Lower lobe of right lung (tissue), 2 donors: ENCODE results near the gene MARCKSL1. TPM values are rescaled to one million over a fixed set of nuclear protein-coding genes. Genes with fewer than 3 reads are reported as not detected.

Experiments used
- ATAC-seq, 2 donors: fragments of 200-7000 bp; cut with Tn5 transposase; one replicate each; pipeline ENCODE4 v1.9.1; 2020 to 2022; ENCODE audit warnings: mild to moderate bottlenecking in 2 of 2, moderate library complexity in 2 of 2
- DNase-seq: peaks from one replicate; pipeline ENCODE4 v3.0.0-alpha.2; 2020
- H3K27ac ChIP-seq: fragments of 200-600 bp; one replicate; pipeline ENCODE4 v1.8.0; 2022
- H3K27me3 ChIP-seq: fragments of 200-600 bp; one replicate; pipeline ENCODE4 v1.8.0; 2022; ENCODE audit warnings: low read depth
- H3K36me3 ChIP-seq: fragments of 200-600 bp; one replicate; pipeline ENCODE4 v1.8.0; 2022; ENCODE audit warnings: mild to moderate bottlenecking
- H3K4me1 ChIP-seq: fragments of 200-600 bp; one replicate; pipeline ENCODE4 v1.8.0; 2022
- H3K4me3 ChIP-seq: fragments of 200-600 bp; one replicate; pipeline ENCODE4 v1.8.0; 2022; ENCODE audit warnings: mild to moderate bottlenecking
- H3K9me3 ChIP-seq: fragments of 200-600 bp; one replicate; pipeline ENCODE4 v1.8.0; 2022
- CTCF ChIP-seq: fragments of 200-600 bp; IDR thresholded peaks from one replicate; pipeline ENCODE4 v1.8.0; 2022; ENCODE audit warnings: antibody characterized with exemption, mild to moderate bottlenecking
- intact Hi-C: fragments of 100-400 bp; cut with DNase I; formaldehyde crosslinking; loops from one replicate; pipeline ENCODE4 v1.11.0; 2022
- total RNA-seq: library from RNA; stranded (reverse); fragmentation: NEBNext Ultra II Directional; extraction: Animal tissue kit (Norgen Biotek cat#: 25700); gene quantifications from one replicate; pipeline ENCODE4 v1.2.1, GENCODE V29; 2021
- donor health status: DM: no; HTN: yes; CAD: no; lungs with severe emphysema.

Gene MARCKSL1
- total RNA-seq, 1 donor from 2014 or later, result 34.7 TPM

GRCh38 chr1:32372149-32372756 is 36.2 kb upstream of the MARCKSL1 start:
- no peaks in the 10 kb centered on the region for H3K27me3 ChIP-seq
- peak in 1 of 2 donors; percentile 39 for ATAC-seq
- no peak overlapping the region for H3K4me3 ChIP-seq
- peaks cover 99% of the 10 kb centered on the region for H3K36me3 ChIP-seq
- no peak for TF ChIP-seq CTCF
- intact Hi-C loops, result no loop called here
- H3K9me3 ChIP-seq, result no peaks in the 10 kb centered on the region
- H3K27ac ChIP-seq, result no peak overlapping the region
- no peak for DNase-seq
- H3K4me1 ChIP-seq, result no peaks in the 10 kb centered on the region

DNA sequence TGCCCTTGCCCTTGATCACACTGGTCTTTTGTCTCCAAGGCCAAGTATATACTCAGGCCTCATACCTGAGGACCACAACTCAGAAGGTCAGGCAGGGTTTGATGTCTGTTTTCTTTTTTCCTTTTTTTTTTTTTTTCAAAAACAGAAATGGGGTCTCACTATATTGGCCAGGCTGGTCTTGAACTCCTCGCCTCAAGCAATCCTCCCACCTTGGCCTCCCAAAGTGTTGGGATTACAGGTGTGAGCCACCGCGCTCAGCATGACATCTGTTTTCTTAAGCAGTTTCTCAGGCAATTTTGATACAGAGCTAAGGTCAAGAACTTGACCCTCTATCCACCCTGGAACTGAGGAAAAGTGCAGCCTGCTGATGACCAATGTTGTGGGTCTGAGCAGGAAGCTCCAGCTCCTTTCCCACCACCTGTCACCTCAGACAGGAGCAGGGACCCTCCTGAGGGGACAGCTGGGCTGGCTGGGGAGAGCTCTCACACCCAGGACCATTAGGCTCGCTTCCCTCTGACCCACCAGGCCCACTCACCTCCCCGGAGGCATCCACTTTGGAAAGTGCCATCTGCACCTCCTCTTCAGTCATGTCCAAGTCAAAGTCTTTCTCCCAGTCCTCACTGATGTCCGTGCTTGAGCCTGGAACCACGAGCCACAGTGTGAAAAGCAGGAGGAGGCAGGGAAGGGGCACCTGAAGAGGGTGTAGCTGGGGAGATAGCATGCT is 32.0 kb upstream of the MARCKSL1 start:
- no peak for TF ChIP-seq CTCF
- ATAC-seq, result no peak

GRCh38 chr1:32365445-32365844 is 29.4 kb upstream of the MARCKSL1 start:
- Histone ChIP-seq H3K9me3 (no peaks in the 10 kb centered on the region), H3K27ac (no peak overlapping the region), H3K36me3 (peaks cover 66% of the 10 kb centered on the region), H3K4me3 (no peak overlapping the region), H3K27me3 (no peaks in the 10 kb centered on the region), H3K4me1 (peaks cover 15% of the 10 kb centered on the region)
- TF ChIP-seq CTCF, result no peak
- ATAC-seq (no peak), DNase-seq (no peak)
- intact Hi-C loops, result no loop called here

More for the DNA sequence above, 32.0 kb upstream of the MARCKSL1 start:
- H3K27me3 ChIP-seq, result no peaks in the 10 kb centered on the region
- H3K4me3 ChIP-seq, result no peak overlapping the region
- H3K9me3 ChIP-seq, result no peaks in the 10 kb centered on the region
- intact Hi-C loops, result no loop called here
- no peak overlapping the region for H3K27ac ChIP-seq
- DNase-seq, result no peak
- H3K4me1 ChIP-seq, result no peaks in the 10 kb centered on the region
- H3K36me3 ChIP-seq, result peaks cover 91% of the 10 kb centered on the region

GRCh38 chr1:32364836-32365235 is 28.8 kb upstream of the MARCKSL1 start:
- intact Hi-C loops, result no loop called here
- DNase-seq, result no peak
- no peak for TF ChIP-seq CTCF
- no peak for ATAC-seq
- H3K4me3 ChIP-seq, result no peak overlapping the region
- peaks cover 60% of the 10 kb centered on the region for H3K36me3 ChIP-seq
- H3K27ac ChIP-seq, result no peak overlapping the region
- no peaks in the 10 kb centered on the region for H3K9me3 ChIP-seq
- peaks cover 15% of the 10 kb centered on the region for H3K4me1 ChIP-seq
- no peaks in the 10 kb centered on the region for H3K27me3 ChIP-seq

- peaks cover 48% of the 10 kb centered on the region for H3K36me3 ChIP-seq
- H3K27me3 ChIP-seq, result no peaks in the 10 kb centered on the region
- ATAC-seq (peak in 1 of 2 donors; percentile 22), DNase-seq (no peak)
- intact Hi-C loops, result no loop called here
- H3K4me3 ChIP-seq, result no peak overlapping the region
- TF ChIP-seq CTCF, result no peak
- no peak overlapping the region for H3K27ac ChIP-seq
- H3K9me3 ChIP-seq, result no peaks in the 10 kb centered on the region
- H3K4me1 ChIP-seq, result peaks cover 15% of the 10 kb centered on the region
Observed at GRCh38 chr1:32363713-32364112, 27.7 kb upstream of the MARCKSL1 start.
